ENCODE data around the gene MUC5AC.

MUC5AC gene

DNA sequence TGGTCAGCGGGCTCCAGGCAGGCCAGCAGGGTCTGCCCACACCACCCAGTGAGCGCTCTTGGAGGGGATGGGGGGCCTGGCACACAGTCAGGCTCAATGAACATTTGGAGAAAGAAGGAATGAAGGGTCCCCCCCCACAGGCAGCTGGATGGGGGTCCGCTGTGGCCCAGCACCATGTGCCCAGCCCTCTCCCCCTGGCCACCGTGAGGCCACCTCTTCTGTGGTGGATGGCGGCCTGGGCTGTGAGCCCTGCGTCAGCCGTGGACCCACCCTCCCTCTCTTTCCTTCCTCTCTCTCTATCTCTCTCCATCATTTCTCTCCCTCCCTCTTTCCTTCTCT is 35.1 kb upstream of the MUC5AC start:
- no peak for DNase-seq

DNA sequence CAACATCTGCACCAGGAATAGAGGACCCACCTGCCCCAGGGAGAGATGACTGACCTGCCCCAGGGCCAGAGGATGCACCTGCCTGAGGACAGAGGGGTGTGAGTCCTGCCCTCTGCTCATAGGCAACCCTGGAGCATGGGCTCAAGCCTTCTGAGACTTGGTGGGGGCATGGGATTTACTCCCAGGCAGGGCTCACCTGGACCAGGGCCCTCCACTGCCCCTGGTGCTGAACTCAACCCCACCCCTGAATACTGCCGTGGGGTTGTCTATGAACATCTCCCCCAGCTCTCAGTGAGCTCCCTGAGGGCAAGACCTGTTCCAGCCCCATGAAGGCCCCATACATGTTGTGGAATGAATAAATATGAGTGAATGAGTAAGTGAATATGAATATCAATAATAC is 33.8 kb upstream of the MUC5AC start:
- no peak for DNase-seq

GRCh38 chr11:1125803-1126202 is 31.9 kb upstream of the MUC5AC start:
- no peak for DNase-seq

- peak; percentile 10 for DNase-seq
Observed at GRCh38 chr11:1126491-1126926, 31.2 kb upstream of the MUC5AC start.

GRCh38 chr11:1126935-1127663 is 30.7 kb upstream of the MUC5AC start:
- peak; percentile 10 for DNase-seq

DNA sequence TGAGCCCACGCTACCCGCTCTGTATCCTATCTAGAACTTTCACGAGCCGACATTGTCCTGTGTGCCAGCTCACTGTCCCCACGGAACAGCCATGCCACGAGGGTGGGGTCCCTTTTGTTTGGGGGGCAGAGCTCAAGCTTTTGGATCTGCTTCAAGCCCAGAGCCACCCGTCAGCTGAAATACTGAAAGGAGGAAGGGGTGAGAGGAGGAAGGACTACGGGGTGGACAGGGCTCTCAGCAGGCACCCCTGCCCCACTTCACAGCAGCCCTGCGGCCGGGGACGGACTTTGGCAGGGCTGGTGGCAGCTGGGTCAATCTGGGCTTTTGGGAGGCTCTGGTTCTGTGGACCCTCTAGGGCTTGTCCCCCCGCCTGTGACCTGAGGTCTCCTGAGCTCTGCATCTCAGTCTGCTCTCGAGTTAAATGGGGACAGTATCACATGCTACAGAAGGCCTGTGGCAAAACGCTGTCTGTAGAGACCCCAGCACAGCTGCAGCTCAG is 30.0 kb upstream of the MUC5AC start:
- no peak for DNase-seq

GRCh38 chr11:1128311-1129142 is 29.2 kb upstream of the MUC5AC start:
- DNase-seq, result peak; percentile 14

GRCh38 chr11:1129143-1129610 is 28.6 kb upstream of the MUC5AC start:
- DNase-seq, result no peak

GRCh38 chr11:1129611-1130160 is 28.1 kb upstream of the MUC5AC start:
- DNase-seq, result peak; percentile 13

DNA sequence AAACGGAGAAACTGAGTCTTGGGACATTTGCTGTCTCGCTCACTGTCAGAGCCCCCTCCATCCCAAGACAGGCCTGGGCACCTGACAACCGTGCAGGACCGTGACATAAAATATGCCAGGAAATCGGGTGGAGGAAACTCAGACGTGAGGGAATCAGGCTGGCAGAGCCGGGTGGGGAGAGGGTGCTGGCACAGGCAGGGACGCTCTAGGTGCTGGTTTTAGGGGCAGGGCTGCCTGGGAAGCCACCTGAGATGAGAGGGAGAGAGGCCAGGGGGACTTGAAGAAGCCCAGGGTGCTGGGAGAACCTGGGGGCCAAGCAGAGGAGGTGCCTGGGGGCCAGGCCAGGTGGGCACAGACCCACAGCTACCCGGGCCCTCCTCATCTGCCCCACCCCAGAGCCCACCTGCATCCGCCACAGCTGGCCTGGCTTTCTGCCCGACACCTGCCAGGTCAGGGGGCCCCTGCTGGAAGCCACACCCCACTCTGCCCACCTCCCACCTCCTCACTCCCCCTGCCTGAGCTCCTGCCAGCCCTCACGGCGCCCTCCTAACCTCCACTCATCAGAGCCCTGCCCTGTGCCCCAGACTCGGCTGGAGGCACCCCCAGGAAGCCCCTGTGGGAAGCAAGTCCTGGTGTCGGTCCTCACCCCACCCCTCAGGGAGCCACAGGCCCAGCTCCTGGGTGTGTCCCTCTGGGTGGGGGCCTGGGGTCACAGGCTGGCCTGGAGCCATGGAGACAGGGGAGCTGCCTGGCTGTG is 27.3 kb upstream of the MUC5AC start:
- no peak for DNase-seq

GRCh38 chr11:1131033-1131911 is 26.5 kb upstream of the MUC5AC start:
- peak; percentile 11 for DNase-seq

DNA sequence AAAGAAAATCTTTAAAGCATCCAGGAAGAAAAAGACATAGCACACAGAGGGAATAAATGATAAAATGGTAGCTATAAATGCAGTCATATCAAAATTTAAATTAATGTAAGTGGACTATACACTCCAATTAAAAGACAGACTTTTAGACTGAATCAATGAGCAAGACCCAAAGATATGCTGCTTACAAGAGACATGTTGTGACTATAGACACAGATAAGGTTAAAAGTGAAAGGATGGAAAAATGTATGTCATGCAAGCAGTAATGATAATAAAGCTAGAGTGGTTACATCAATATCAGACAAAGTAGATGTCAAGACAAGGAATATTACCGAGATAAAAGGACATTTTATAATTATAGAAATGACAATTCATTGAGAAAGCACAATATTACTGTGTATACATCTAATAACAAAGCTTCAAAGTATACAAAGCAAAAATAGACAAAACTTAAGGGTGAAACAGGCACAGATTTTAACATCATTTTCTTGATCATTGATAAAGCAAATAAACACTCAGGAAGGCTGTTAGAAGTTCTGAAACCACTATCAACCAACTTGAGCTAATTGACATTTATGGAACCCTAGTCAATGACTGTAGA is 22.8 kb upstream of the MUC5AC start:
- no peak for DNase-seq

- DNase-seq, result no peak
Observed at GRCh38 chr11:1138097-1138496, 19.7 kb upstream of the MUC5AC start.

- DNase-seq, result no peak
Observed at GRCh38 chr11:1139441-1140083, 18.2 kb upstream of the MUC5AC start.

DNA sequence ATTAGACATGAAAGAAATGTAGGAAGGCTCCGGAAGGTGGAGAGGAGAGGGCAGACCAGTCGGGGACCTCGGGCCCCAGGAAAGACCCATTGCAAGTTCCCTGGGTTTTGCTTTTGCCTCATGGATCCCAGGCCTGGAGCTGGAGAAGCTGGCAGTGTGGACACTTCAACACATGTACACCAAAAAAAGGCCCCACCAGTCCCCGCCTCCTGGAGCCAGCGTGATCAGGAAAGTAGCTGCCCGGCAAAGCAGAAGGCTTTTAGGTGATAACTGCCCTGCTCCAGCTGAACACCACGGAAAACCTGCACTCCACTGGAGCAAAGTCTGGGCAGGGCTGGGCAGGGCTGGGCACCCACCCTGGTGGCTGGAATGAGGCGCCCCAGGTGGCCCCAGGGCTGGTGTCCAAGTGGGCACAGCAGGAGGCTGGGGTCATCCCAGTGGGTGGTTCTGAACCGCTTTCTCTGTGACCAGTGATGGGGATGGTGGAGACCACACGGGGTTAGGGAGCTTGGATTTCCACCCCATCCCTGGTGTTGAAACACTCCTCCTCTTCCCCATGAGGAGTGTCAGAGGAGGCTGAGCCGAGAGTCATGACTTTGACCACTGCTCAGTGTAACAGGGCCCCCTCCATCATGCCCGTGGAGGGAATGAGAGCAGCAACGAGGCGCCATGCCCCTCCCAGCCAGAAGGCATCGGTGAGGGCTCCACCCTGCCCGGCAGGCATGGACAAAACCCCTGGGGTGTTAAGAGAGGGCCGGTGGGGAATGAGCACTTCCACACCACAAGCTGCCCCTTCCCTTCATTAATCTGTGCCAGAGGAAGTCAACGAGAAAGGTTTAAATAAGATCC is 16.9 kb upstream of the MUC5AC start:
- DNase-seq, result no peak

- no peak for DNase-seq
Observed at GRCh38 chr11:1146365-1146764, 11.4 kb upstream of the MUC5AC start.

DNA sequence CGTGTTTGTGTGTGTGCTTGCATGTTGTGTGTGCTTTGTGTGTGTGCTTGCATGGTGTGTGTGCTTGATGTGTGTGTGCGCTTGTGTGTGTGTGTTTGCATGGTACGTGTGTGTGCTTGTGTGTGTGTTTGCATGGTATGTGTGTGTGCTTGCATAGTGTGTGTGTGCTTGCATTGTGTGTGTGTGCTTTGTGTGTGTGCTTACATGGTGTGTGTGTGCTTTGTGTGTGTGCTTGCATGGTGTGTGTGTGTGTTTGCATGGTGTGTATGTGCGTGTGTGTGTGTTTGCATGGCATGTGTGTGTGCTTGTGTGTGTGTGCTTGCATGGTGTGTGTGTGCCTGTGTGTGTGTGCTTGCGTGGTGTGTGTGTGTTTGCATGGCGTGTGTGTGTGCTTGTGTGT is 10.0 kb upstream of the MUC5AC start:
- DNase-seq, result no peak

DNA sequence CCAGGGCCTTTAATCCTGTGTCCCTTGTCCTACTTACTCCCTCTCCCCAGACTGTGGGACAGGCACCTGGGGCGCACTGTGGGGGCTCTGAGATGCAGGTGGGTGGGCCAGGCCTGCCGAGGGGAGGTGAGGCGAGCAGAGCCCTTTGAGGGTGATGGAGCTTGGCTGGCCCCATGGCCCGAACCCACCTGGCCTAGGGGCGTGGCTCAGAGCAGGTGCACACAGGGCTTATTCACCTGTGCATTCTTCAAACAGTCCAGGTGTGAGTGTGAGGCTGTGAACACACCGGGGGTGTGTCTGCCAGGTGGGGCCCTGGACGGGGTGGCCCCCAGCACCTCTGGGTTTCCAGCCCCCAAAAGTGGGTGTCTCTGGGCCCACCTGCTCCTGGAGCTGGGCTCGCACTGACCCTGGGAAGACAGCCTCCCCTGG is 9.0 kb upstream of the MUC5AC start:
- peak; percentile 12 for DNase-seq

- no peak for DNase-seq
Observed at GRCh38 chr11:1149545-1149944, 8.2 kb upstream of the MUC5AC start.

DNA sequence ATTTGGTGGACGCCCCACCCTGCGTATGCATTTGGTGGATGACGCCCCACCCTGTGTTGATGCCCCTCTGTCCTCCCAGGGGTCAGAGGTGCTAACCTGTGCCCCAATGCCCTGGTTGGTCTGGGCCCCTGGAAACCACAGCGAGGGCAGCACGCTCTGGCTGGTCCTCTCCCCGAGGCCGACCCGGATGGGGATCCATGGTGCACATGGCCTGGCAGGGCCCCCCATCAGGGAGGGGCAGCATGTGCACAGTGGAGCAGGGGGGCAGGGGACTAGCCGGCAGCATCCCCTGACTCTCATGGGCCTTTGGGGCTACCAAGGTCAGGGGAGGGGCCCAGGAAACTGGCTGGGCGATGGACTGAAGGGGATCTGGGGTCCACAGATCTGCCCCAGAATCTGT is 7.6 kb upstream of the MUC5AC start:
- no peak for DNase-seq

All from activated CD8-positive, alpha-beta memory T cell treated with anti-CD3 and anti-CD28 coated beads, Interleukin-2, amount 50 U/mL, for 4 hours (primary cell).